ENCODE measurements around the gene ZNF624. TPM values are rescaled to one million over a fixed set of nuclear protein-coding genes. Genes with fewer than 3 reads are reported as not detected.
"Not testable (repeated sequence)": the region's sequence is repeated elsewhere in the genome, so short reads cannot be mapped to it uniquely, and the experiment has no call there.

The ZNF624 gene
- total RNA-seq (24.1 TPM), polyA plus RNA-seq (2.1 TPM)

DNA sequence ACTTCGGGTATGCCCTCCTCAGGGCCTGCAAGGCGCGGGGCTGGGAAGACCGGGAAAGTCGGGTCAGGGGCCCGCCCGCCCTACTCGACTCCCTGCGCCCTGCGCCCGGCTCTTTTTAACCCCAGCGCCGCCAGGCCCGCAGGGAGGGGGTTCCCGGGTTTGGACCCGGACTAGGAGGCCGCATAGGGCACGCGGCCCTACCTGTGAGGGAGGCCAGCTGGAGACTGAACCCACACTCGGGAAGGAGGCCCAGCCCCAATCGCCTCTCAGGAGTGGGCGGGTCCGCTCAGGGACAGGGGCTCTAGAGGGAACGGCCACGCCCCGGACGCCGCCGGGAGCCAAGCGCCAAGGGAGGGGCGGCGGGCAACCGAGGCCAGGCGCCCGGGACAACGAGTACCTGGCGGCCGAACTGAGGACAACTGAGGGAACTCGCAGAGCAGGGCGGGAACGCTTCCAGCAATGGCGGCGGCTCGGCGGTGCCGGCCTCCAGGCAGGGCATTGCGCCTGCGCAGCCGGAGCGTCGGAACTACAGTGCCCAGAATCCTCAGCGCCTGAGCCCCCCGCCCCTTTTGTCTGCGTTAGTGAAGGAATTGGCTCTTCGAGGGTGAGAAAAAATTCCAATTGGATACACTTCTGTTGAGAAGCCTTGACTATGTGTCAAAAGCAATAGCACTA, at the start of gene ZNF624:
Gene ZNF624, minus strand, starts transcription at position 484 of the 675 bp plus-strand sequence.
- Histone ChIP-seq H3K4me3 (ENCODE audit: low read depth, low read length) (peak within 1 kb of the TSS; percentile 64), H3K4me1 (ENCODE audit: insufficient read depth) (no peaks in the 10 kb centered on the region), H3K36me3 (ENCODE audit: insufficient read depth) (no peaks in the 10 kb centered on the region), H3K27ac (ENCODE audit: low read depth) (peak within 1 kb of the TSS; percentile 90)
- DNase-seq (ENCODE audit: extremely low spot score): peak; percentile 86
- WGBS: under 1% methylated on average over 55 of the region's 55 CpGs

DNA sequence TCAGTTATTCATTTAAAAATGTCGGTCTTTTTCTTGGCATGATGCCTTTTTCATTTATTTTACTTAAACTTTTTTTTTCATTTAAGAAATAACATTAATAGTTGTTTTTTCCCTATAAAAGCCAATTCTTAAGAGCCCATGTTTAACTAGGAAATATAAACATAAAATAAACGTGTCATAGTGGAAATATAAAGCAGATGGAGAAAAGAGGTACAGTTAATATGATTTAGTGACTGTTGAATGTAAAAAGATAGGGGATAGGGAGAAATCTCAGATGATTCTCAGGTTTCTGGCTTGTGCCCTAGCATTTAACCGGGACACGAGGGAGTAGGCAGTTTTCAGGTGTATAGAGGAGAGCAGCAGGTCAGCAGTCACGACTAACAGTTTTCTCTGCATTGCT, 44.0 kb upstream of the ZNF624 start:
- not testable (repeated sequence) for H3K4me3 ChIP-seq (ENCODE audit: low read depth, low read length); DNase-seq (ENCODE audit: extremely low spot score); H3K27ac ChIP-seq (ENCODE audit: low read depth); H3K36me3 ChIP-seq (ENCODE audit: insufficient read depth); H3K4me1 ChIP-seq (ENCODE audit: insufficient read depth)
- 36% methylated on average over 5 of the region's 5 CpGs for WGBS

DNA sequence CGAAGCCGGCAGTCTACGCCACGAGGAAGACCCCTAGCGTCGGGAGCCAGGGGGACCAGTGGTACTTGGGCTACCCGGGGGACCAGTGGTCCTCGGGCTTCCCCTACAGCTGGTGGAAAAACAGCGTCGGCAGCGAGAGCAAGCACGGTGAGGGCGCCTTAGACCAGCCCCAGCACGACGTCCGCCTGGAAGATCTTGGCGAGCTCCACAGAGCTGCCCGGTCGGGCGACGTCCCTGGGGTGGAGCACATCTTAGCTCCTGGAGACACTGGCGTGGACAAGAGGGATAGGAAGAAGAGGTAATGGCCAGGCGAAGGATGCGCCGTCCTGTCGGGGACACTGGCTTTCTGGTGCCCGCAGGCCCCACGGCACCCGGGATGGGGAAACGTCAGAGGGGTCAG, 36.8 kb upstream of the ZNF624 start:
- WGBS: 85% methylated on average over 30 of the region's 30 CpGs
- H3K4me1 ChIP-seq (ENCODE audit: insufficient read depth); H3K27ac ChIP-seq (ENCODE audit: low read depth); H3K36me3 ChIP-seq (ENCODE audit: insufficient read depth); DNase-seq (ENCODE audit: extremely low spot score); H3K4me3 ChIP-seq (ENCODE audit: low read depth, low read length): not testable (repeated sequence)

- H3K4me3 ChIP-seq (ENCODE audit: low read depth, low read length): not testable (repeated sequence)
- WGBS: 66% methylated on average over 32 of the region's 33 CpGs
Observed at GRCh38 chr17:16689731-16690281, 36.2 kb upstream of the ZNF624 start, which contains the start of gene CCDC144A. TSS of gene CCDC144A (plus strand) at chr17:16690241. CDS start at chr17:16690401, 160 bp downstream.

DNA sequence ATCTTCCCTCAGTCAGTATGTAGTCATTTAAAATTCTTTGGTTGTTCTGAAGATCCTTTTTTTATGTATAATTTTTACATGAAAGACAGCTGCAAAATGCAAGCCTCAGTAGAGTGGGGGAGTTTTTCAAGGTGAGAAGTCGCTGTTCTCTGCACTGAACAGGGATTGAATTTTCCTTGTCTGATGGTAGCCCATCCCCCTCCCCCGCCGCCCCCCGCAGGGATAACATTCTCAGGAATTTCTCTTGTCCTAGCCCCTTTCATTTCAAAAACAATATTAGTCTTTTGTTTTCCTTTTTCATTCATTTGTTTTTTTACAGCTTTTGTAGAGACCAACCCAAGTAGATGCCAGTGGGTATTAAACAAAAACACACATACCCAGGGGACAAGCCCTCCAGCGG, 33.5 kb upstream of the ZNF624 start:
- DNase-seq (ENCODE audit: extremely low spot score); H3K27ac ChIP-seq (ENCODE audit: low read depth); H3K36me3 ChIP-seq (ENCODE audit: insufficient read depth); H3K4me3 ChIP-seq (ENCODE audit: low read depth, low read length); H3K4me1 ChIP-seq (ENCODE audit: insufficient read depth): not testable (repeated sequence)
- 62% methylated on average over 5 of the region's 5 CpGs for WGBS

More at GRCh38 chr17:16689731-16690281, 36.2 kb upstream of the ZNF624 start, which contains the start of gene CCDC144A:
- H3K4me1 ChIP-seq (ENCODE audit: insufficient read depth); H3K36me3 ChIP-seq (ENCODE audit: insufficient read depth); DNase-seq (ENCODE audit: extremely low spot score); H3K27ac ChIP-seq (ENCODE audit: low read depth): not testable (repeated sequence)

DNA sequence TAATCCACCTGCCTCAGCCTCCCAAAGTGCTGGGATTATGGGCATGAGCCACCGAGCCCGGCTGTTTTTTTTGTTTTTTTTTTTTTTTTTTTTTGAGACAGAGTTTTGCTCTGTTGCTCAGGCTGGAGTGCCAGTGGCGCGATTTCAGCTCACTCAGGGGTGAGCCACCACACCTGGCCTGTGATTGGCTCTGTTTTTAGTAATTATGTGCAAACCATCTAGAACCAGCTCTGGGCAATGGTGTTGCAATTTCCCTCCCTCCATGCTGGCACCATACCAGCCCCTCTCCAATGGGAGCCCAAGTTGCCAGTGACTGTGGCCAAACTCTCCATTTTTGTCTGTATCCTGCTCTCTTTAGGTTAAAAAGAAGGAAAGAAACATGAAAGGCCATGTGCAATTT, 32.4 kb upstream of the ZNF624 start:
- not testable (repeated sequence) for H3K4me3 ChIP-seq (ENCODE audit: low read depth, low read length); DNase-seq (ENCODE audit: extremely low spot score); H3K36me3 ChIP-seq (ENCODE audit: insufficient read depth); H3K4me1 ChIP-seq (ENCODE audit: insufficient read depth); H3K27ac ChIP-seq (ENCODE audit: low read depth)
- WGBS: 96% methylated on average over 4 of the region's 4 CpGs

- H3K4me1 ChIP-seq (ENCODE audit: insufficient read depth); H3K36me3 ChIP-seq (ENCODE audit: insufficient read depth); DNase-seq (ENCODE audit: extremely low spot score); H3K4me3 ChIP-seq (ENCODE audit: low read depth, low read length); H3K27ac ChIP-seq (ENCODE audit: low read depth): not testable (repeated sequence)
- WGBS: 43% methylated on average over 44 of the region's 44 CpGs
Observed at GRCh38 chr17:16683290-16684138, 29.9 kb upstream of the ZNF624 start.

DNA sequence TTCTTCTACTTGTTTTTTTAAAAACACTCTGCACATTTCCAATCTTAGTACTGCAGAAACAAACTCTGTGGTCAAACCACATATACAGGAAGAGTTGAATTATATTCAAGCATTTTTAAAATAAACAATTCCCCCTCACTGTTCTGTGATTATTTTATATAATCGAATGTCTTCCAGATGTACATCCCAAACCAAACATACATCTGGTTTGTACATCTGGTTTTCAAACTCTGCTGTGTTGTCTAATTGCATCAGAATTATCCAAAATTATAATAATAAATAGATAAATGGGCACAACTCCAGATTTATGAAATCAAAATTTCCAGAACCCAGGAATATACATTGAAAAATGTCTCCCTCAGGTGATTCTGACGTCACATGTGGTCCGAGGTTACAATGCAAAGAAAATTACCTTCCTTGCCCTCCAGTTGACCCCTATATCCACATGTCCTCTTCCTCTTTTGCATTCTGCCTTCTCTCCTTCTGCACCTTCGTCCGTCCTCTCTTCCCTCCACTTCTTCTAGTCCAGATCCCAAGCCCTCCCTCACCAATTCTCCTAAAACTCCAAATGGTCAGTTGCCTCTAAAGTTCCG, 23.1 kb upstream of the ZNF624 start:
- Histone ChIP-seq H3K4me1 (ENCODE audit: insufficient read depth) (no peaks in the 10 kb centered on the region), H3K4me3 (ENCODE audit: low read depth, low read length) (no peak overlapping the region), H3K27ac (ENCODE audit: low read depth) (no peak overlapping the region), H3K36me3 (ENCODE audit: insufficient read depth) (no peaks in the 10 kb centered on the region)
- DNase-seq (ENCODE audit: extremely low spot score): no peak
- 73% methylated on average over 6 of the region's 6 CpGs for WGBS

DNA sequence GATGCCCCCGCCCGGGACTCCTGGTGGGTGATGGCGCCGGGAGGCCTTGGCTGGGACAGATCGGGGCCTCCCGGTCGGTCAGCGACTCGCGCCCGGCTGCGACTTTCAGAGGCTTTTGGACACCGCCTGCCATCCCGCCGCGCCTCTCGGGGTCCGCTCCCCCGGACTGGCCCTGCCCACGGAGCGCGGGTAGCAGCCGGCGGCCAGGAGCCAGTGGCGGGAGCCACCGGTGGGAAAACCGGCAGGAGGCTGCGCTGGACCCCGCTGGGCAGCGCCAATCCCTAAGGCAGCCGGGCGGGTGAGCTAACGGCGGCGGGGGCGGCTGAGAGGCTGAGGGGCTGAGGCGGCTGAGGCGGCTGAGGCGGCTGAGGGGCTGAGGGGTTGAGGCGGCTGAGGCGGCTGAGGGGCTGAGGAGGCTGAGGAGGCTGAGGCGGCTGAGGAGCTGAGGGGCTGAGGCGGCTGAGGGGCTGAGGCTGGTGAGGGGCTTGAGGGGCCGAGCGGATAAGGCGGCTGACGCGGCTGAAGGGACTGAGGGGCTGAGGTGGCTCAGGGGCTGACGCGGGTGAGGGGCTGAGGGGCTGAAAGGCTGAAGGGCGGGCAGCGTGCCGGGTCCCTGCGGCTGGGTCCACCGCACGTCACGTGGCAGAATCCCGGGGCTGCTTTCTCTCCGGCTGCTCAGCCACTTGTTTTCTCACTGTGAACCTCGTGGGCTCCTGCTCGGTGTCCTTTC, 13.4 kb upstream of the ZNF624 start:
- WGBS: 2% methylated on average over 61 of the region's 61 CpGs
- H3K36me3 ChIP-seq (ENCODE audit: insufficient read depth); H3K4me1 ChIP-seq (ENCODE audit: insufficient read depth); H3K27ac ChIP-seq (ENCODE audit: low read depth); DNase-seq (ENCODE audit: extremely low spot score): not testable (repeated sequence)
- peak overlapping the region; percentile 20 for H3K4me3 ChIP-seq (ENCODE audit: low read depth, low read length)

GRCh38 chr17:16666553-16666906, 12.9 kb upstream of the ZNF624 start:
- not testable (repeated sequence) for H3K4me1 ChIP-seq (ENCODE audit: insufficient read depth); H3K36me3 ChIP-seq (ENCODE audit: insufficient read depth); DNase-seq (ENCODE audit: extremely low spot score); H3K27ac ChIP-seq (ENCODE audit: low read depth)
- WGBS: 45% methylated on average over 24 of the region's 24 CpGs
- peak overlapping the region; percentile 20 for H3K4me3 ChIP-seq (ENCODE audit: low read depth, low read length)

DNA sequence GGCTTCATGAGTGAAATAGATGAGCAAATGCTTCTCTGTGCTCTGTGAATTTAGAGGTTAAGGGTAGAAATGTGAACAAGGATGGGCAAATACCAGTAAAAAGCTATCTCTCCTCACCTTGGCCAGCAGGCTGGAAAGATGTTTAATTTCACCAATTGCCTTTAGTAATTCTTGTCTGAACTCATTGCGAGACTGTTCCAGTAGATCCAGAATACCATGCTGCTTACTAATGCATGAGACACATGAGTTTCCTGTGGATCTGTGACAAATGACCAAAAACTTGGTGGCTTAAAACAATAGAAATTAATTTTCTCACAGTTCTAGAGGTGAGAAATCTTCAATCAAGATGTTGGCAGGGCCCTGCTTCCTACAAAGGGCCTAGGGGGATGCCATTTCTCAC, 9.3 kb upstream of the ZNF624 start:
- no peak for DNase-seq (ENCODE audit: extremely low spot score)
- 94% methylated on average over 1 of the region's 1 CpG for WGBS
- H3K4me1 ChIP-seq (ENCODE audit: insufficient read depth): no peaks in the 10 kb centered on the region
- no peaks in the 10 kb centered on the region for H3K36me3 ChIP-seq (ENCODE audit: insufficient read depth)
- no peak overlapping the region for H3K27ac ChIP-seq (ENCODE audit: low read depth)
- no peak overlapping the region for H3K4me3 ChIP-seq (ENCODE audit: low read depth, low read length)

- Histone ChIP-seq H3K4me1 (ENCODE audit: insufficient read depth) (no peaks in the 10 kb centered on the region), H3K36me3 (ENCODE audit: insufficient read depth) (no peaks in the 10 kb centered on the region), H3K27ac (ENCODE audit: low read depth) (no peak overlapping the region), H3K4me3 (ENCODE audit: low read depth, low read length) (no peak overlapping the region)
- DNase-seq (ENCODE audit: extremely low spot score): no peak
Observed at GRCh38 chr17:16661217-16661616, 7.6 kb upstream of the ZNF624 start.

DNA sequence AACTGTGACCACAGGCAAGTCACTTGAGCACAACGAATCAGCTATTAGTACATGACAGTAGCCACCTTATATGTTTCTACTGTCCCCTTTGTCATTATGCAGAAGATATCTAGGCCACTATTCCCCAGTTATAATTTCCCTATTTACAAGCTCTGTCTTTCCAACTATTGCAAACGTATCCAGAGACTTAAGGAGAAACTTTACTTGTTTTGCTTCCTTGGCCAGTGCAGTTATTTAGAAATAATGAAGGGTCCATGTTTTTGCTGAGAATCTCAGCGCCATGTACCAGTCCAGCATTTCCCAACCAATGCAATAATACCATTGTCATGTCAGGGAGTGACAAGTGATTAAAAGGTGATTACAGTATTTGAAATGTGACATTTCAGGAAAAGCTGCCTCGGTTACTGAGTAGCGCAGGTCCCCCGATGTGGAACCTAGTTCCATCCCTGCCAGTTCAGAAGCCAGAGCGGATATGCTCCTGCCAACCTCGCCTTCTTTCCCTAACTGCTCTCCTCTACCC, 743 bp downstream of the ZNF624 start:
- no peak for DNase-seq (ENCODE audit: extremely low spot score)
- Histone ChIP-seq H3K36me3 (ENCODE audit: insufficient read depth) (no peaks in the 10 kb centered on the region), H3K27ac (ENCODE audit: low read depth) (peak overlapping the region; percentile 90), H3K4me3 (ENCODE audit: low read depth, low read length) (peak overlapping the region; percentile 64), H3K4me1 (ENCODE audit: insufficient read depth) (no peaks in the 10 kb centered on the region)
- 7% methylated on average over 8 of the region's 8 CpGs for WGBS
